A673 (cell line): ENCODE data around the gene MACROD1. TPM values are rescaled to one million over a fixed set of nuclear protein-coding genes. Genes with fewer than 3 reads are reported as not detected.

Experiments used
- BruUV-seq: library from RNA; stranded (reverse); fragments of 400-500 nt; replicated peaks from 2 replicates; lab custom pipeline; 2021; lab: Mats Ljungman, UMichigan
- CTCF ChIA-PET: fragments of 300-600 bp; sonication (Branson Sonifier 250); formaldehyde crosslinking; loops from one replicate; lab custom pipeline; 2022; ENCODE audit warnings: antibody characterized with exemption; lab: Charles Lee
- POLR2A ChIA-PET: fragments of 300-600 bp; sonication (Branson Sonifier 250); formaldehyde crosslinking; loops from one replicate; lab custom pipeline; 2022; ENCODE audit warnings: antibody characterized with exemption; ENCODE audit not compliant: low non-redundant PET; lab: Charles Lee
- DNase-seq: peaks from one replicate; pipeline ENCODE4 v3.0.0-alpha.2; 2015; ENCODE audit warnings: low spot score
- H3K27ac ChIP-seq: fragments of 200-600 bp; sonication (generic); 2 replicates; pipeline ENCODE4 v1.5.1; 2016; ENCODE audit warnings: mixed run types, low read depth, mild to moderate bottlenecking, mixed read lengths, antibody characterized with exemption, low read length; ENCODE audit not compliant: poor library complexity, severe bottlenecking
- H3K27me3 ChIP-seq: fragments of 200-600 bp; sonication (generic); replicated peaks from 2 replicates; pipeline ENCODE4 v1.6.1; 2017; ENCODE audit warnings: mixed run types, low read depth, mild to moderate bottlenecking, mixed read lengths, antibody characterized with exemption, low read length; ENCODE audit not compliant: insufficient read depth, poor library complexity
- H3K36me3 ChIP-seq: fragments of 200-600 bp; sonication (generic); 2 replicates; pipeline ENCODE4 v1.6.1; 2016; ENCODE audit warnings: mixed run types, mild to moderate bottlenecking, mixed read lengths, antibody characterized with exemption, low read length; ENCODE audit not compliant: insufficient read depth, poor library complexity, severe bottlenecking
- H3K4me1 ChIP-seq: fragments of 200-600 bp; sonication (generic); 2 replicates; pipeline ENCODE4 v1.6.1; 2017; ENCODE audit warnings: mixed run types, mild to moderate bottlenecking, mixed read lengths, antibody characterized with exemption, low read length; ENCODE audit not compliant: insufficient read depth, poor library complexity, severe bottlenecking
- H3K4me3 ChIP-seq: fragments of 200-600 bp; sonication (generic); 2 replicates; pipeline ENCODE4 v1.5.1; 2016; ENCODE audit warnings: low read depth, mixed run types, mild to moderate bottlenecking, mixed read lengths, low read length; ENCODE audit not compliant: poor library complexity, severe bottlenecking
- H3K9me3 ChIP-seq: fragments of 200-600 bp; sonication (generic); 2 replicates; pipeline ENCODE4 v1.6.1; 2016; ENCODE audit warnings: mixed run types, low read depth, mild to moderate bottlenecking, mixed read lengths, antibody characterized with exemption, low read length; ENCODE audit not compliant: poor library complexity, severe bottlenecking
- CTCF ChIP-seq: fragments of 300-800, 200-600 bp; sonication (generic); conservative IDR thresholded peaks from 2 replicates; pipeline ENCODE4 v1.5.1; 2017; ENCODE audit warnings: low read depth, mild to moderate bottlenecking, antibody characterized with exemption, low read length, moderate library complexity, mixed read lengths
- EZH2 ChIP-seq: fragments of 200-600 bp; sonication (generic); IDR thresholded peaks from 2 replicates; pipeline ENCODE4 v1.6.1; 2017; ENCODE audit warnings: borderline replicate concordance, low read depth, mild to moderate bottlenecking, mixed read lengths, antibody characterized with exemption, low read length; ENCODE audit not compliant: poor library complexity, severe bottlenecking
- intact Hi-C: fragments of 100-400 bp; cut with micrococcal nuclease; formaldehyde crosslinking; loops from one replicate; pipeline ENCODE4 v1.10.0; 2022; ENCODE audit not compliant: unreplicated experiment
- total RNA-seq: library from RNA; stranded (reverse); gene quantifications from 2 replicates; pipeline ENCODE4 v1.2.3, GENCODE V29; 2021

The MACROD1 gene
- total RNA-seq, 1 experiment from 2014 or later = 28.7 TPM

GRCh38 chr11:64202992-64203391 lies 37.1 kb upstream of the MACROD1 start:
- H3K27ac ChIP-seq = peak overlapping the region; percentile 74
- no peaks in the 10 kb centered on the region for H3K27me3 ChIP-seq
- TF ChIP-seq CTCF (no peak), EZH2 (no peak)
- DNase-seq = no peak
- POLR2A ChIA-PET = no interaction called here
- no peak overlapping the region for H3K4me3 ChIP-seq
- H3K36me3 ChIP-seq = peaks cover 74% of the 10 kb centered on the region
- no TSS peak for BruUV-seq
- intact Hi-C loops = no loop called here
- CTCF ChIA-PET = no interaction called here
- no peaks in the 10 kb centered on the region for H3K9me3 ChIP-seq
- H3K4me1 ChIP-seq = peaks cover 44% of the 10 kb centered on the region

- BruUV-seq = no TSS peak
- Histone ChIP-seq H3K27me3 (no peaks in the 10 kb centered on the region), H3K9me3 (no peaks in the 10 kb centered on the region), H3K36me3 (peaks cover 88% of the 10 kb centered on the region), H3K4me1 (peaks cover 29% of the 10 kb centered on the region), H3K27ac (no peak overlapping the region), H3K4me3 (no peak overlapping the region)
- no peak for DNase-seq
- ChIA-PET POLR2A (no interaction called here), CTCF (interaction anchor here (0.6 kb wide), 1 partner anchor 100 kb away, joined by 6 read pairs; no protein-coding TSS in a partner anchor)
- no peak for TF ChIP-seq CTCF
- no peak for TF ChIP-seq EZH2
- intact Hi-C loops = no loop called here
These were observed 35.6 kb upstream of the MACROD1 start for GRCh38 chr11:64201543-64201942.

- DNase-seq = no peak
- Histone ChIP-seq H3K9me3 (no peaks in the 10 kb centered on the region), H3K27ac (no peak overlapping the region), H3K4me3 (no peak overlapping the region), H3K4me1 (no peaks in the 10 kb centered on the region), H3K36me3 (peaks cover 99% of the 10 kb centered on the region), H3K27me3 (no peaks in the 10 kb centered on the region)
- TF ChIP-seq EZH2 (no peak), CTCF (no peak)
- intact Hi-C loops = no loop called here
- ChIA-PET CTCF (no interaction called here), POLR2A (no interaction called here)
- no TSS peak for BruUV-seq
These were observed 32.6 kb upstream of the MACROD1 start for GRCh38 chr11:64198511-64198910.
